A673 (cell line): Measurements from ENCODE around the gene CBX5.

Experiments used
- EZH2 ChIP-seq: fragments of 200-600 bp; sonication (generic); IDR thresholded peaks from 2 replicates; pipeline ENCODE4 v1.6.1; 2017; ENCODE audit warnings: borderline replicate concordance, low read depth, mild to moderate bottlenecking, mixed read lengths, antibody characterized with exemption, low read length; ENCODE audit not compliant: poor library complexity, severe bottlenecking
- TF ChIP-seq, protein P1 (sequence below): fragments of 300-800, 200-600 bp; sonication (generic); conservative IDR thresholded peaks from 2 replicates; pipeline ENCODE4 v1.5.1; 2017; ENCODE audit warnings: low read depth, mild to moderate bottlenecking, antibody characterized with exemption, low read length, moderate library complexity, mixed read lengths

GRCh38 chr12:54189198-54189539 is 90.8 kb downstream of the CBX5 start:
- TF ChIP-seq, protein P1, sequence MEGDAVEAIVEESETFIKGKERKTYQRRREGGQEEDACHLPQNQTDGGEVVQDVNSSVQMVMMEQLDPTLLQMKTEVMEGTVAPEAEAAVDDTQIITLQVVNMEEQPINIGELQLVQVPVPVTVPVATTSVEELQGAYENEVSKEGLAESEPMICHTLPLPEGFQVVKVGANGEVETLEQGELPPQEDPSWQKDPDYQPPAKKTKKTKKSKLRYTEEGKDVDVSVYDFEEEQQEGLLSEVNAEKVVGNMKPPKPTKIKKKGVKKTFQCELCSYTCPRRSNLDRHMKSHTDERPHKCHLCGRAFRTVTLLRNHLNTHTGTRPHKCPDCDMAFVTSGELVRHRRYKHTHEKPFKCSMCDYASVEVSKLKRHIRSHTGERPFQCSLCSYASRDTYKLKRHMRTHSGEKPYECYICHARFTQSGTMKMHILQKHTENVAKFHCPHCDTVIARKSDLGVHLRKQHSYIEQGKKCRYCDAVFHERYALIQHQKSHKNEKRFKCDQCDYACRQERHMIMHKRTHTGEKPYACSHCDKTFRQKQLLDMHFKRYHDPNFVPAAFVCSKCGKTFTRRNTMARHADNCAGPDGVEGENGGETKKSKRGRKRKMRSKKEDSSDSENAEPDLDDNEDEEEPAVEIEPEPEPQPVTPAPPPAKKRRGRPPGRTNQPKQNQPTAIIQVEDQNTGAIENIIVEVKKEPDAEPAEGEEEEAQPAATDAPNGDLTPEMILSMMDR, result no peak
- TF ChIP-seq EZH2, result no peak
